ENCODE results near the gene EEF1AKMT1. TPM values are rescaled to one million over a fixed set of nuclear protein-coding genes. Genes with fewer than 3 reads are reported as not detected.
"Not testable (repeated sequence)": the region's sequence is repeated elsewhere in the genome, so short reads cannot be mapped to it uniquely, and the experiment has no call there.

The EEF1AKMT1 gene
- total RNA-seq, 1 donor from 2014 or later = 12.2 TPM

GRCh38 chr13:20699715-20700114 lies 74.0 kb downstream of the EEF1AKMT1 start:
- no peak overlapping the region for H3K4me3 Mint-ChIP-seq (ENCODE audit: low read depth)
- intact Hi-C loops (cut with micrococcal nuclease) = loop anchor here (5.0 to 10.0 kb wide), 2 partner anchors 175 to 507 kb away; partner anchors contain the start of genes CRYL1 and GJB2
- peaks cover 5% of the 10 kb centered on the region for H3K4me1 Mint-ChIP-seq (ENCODE audit: low read depth)
- H3K9me3 Mint-ChIP-seq = no peaks in the 10 kb centered on the region
- peaks cover 47% of the 10 kb centered on the region for H3K27me3 Mint-ChIP-seq (ENCODE audit: low read depth)
- DNase-seq (ENCODE audit: low spot score) = no peak
- no peaks in the 10 kb centered on the region for H3K36me3 Mint-ChIP-seq (ENCODE audit: low read depth)
- no peak overlapping the region for H3K27ac Mint-ChIP-seq

- H3K9me3 Mint-ChIP-seq = no peaks in the 10 kb centered on the region
- intact Hi-C loops (cut with micrococcal nuclease) = no loop called here
- no peak for DNase-seq (ENCODE audit: low spot score)
- no peaks in the 10 kb centered on the region for H3K4me1 Mint-ChIP-seq (ENCODE audit: low read depth)
- H3K27ac Mint-ChIP-seq = no peak overlapping the region
- H3K4me3 Mint-ChIP-seq (ENCODE audit: low read depth) = no peak overlapping the region
- H3K27me3 Mint-ChIP-seq (ENCODE audit: low read depth) = peaks cover 30% of the 10 kb centered on the region
- no peaks in the 10 kb centered on the region for H3K36me3 Mint-ChIP-seq (ENCODE audit: low read depth)
Observed at GRCh38 chr13:20696073-20696472, 77.7 kb downstream of the EEF1AKMT1 start.

- intact Hi-C loops (cut with micrococcal nuclease) = no loop called here
- no peaks in the 10 kb centered on the region for H3K4me1 Mint-ChIP-seq (ENCODE audit: low read depth)
- no peaks in the 10 kb centered on the region for H3K9me3 Mint-ChIP-seq
- H3K27me3 Mint-ChIP-seq (ENCODE audit: low read depth) = peaks cover 10% of the 10 kb centered on the region
- no peaks in the 10 kb centered on the region for H3K36me3 Mint-ChIP-seq (ENCODE audit: low read depth)
- no peak for DNase-seq (ENCODE audit: low spot score)
- H3K27ac Mint-ChIP-seq = no peak overlapping the region
- no peak overlapping the region for H3K4me3 Mint-ChIP-seq (ENCODE audit: low read depth)
Observed at GRCh38 chr13:20691616-20692015, 82.1 kb downstream of the EEF1AKMT1 start.

- H3K36me3 Mint-ChIP-seq (ENCODE audit: low read depth) = no peaks in the 10 kb centered on the region
- H3K27ac Mint-ChIP-seq = no peak overlapping the region
- H3K4me1 Mint-ChIP-seq (ENCODE audit: low read depth) = no peaks in the 10 kb centered on the region
- H3K27me3 Mint-ChIP-seq (ENCODE audit: low read depth) = no peaks in the 10 kb centered on the region
- intact Hi-C loops (cut with micrococcal nuclease) = no loop called here
- no peak for DNase-seq (ENCODE audit: low spot score)
- no peaks in the 10 kb centered on the region for H3K9me3 Mint-ChIP-seq
- H3K4me3 Mint-ChIP-seq (ENCODE audit: low read depth) = no peak overlapping the region
Observed at GRCh38 chr13:20689291-20689690, 84.5 kb downstream of the EEF1AKMT1 start.

- H3K4me1 Mint-ChIP-seq (ENCODE audit: low read depth) = no peaks in the 10 kb centered on the region
- H3K4me3 Mint-ChIP-seq (ENCODE audit: low read depth) = no peak overlapping the region
- no peaks in the 10 kb centered on the region for H3K36me3 Mint-ChIP-seq (ENCODE audit: low read depth)
- DNase-seq (ENCODE audit: low spot score) = no peak
- H3K9me3 Mint-ChIP-seq = no peaks in the 10 kb centered on the region
- intact Hi-C loops (cut with micrococcal nuclease) = no loop called here
- no peaks in the 10 kb centered on the region for H3K27me3 Mint-ChIP-seq (ENCODE audit: low read depth)
- no peak overlapping the region for H3K27ac Mint-ChIP-seq
Observed at GRCh38 chr13:20686863-20687579, 86.7 kb downstream of the EEF1AKMT1 start.

- no peaks in the 10 kb centered on the region for H3K36me3 Mint-ChIP-seq (ENCODE audit: low read depth)
- H3K9me3 Mint-ChIP-seq = no peaks in the 10 kb centered on the region
- intact Hi-C loops (cut with micrococcal nuclease) = no loop called here
- no peak overlapping the region for H3K27ac Mint-ChIP-seq
- H3K4me1 Mint-ChIP-seq (ENCODE audit: low read depth) = no peaks in the 10 kb centered on the region
- no peak overlapping the region for H3K4me3 Mint-ChIP-seq (ENCODE audit: low read depth)
- H3K27me3 Mint-ChIP-seq (ENCODE audit: low read depth) = no peaks in the 10 kb centered on the region
- no peak for DNase-seq (ENCODE audit: low spot score)
Observed at GRCh38 chr13:20686167-20686566, 87.6 kb downstream of the EEF1AKMT1 start.

GRCh38 chr13:20685092-20685491 lies 88.7 kb downstream of the EEF1AKMT1 start:
- no peak for DNase-seq (ENCODE audit: low spot score)
- no peaks in the 10 kb centered on the region for H3K9me3 Mint-ChIP-seq
- no peaks in the 10 kb centered on the region for H3K27me3 Mint-ChIP-seq (ENCODE audit: low read depth)
- no peak overlapping the region for H3K27ac Mint-ChIP-seq
- no peaks in the 10 kb centered on the region for H3K36me3 Mint-ChIP-seq (ENCODE audit: low read depth)
- no peaks in the 10 kb centered on the region for H3K4me1 Mint-ChIP-seq (ENCODE audit: low read depth)
- H3K4me3 Mint-ChIP-seq (ENCODE audit: low read depth) = no peak overlapping the region
- intact Hi-C loops (cut with micrococcal nuclease) = no loop called here

- H3K4me3 Mint-ChIP-seq (ENCODE audit: low read depth) = no peak overlapping the region
- no peaks in the 10 kb centered on the region for H3K4me1 Mint-ChIP-seq (ENCODE audit: low read depth)
- H3K36me3 Mint-ChIP-seq (ENCODE audit: low read depth) = no peaks in the 10 kb centered on the region
- DNase-seq (ENCODE audit: low spot score) = no peak
- no peaks in the 10 kb centered on the region for H3K9me3 Mint-ChIP-seq
- H3K27me3 Mint-ChIP-seq (ENCODE audit: low read depth) = no peaks in the 10 kb centered on the region
- H3K27ac Mint-ChIP-seq = no peak overlapping the region
- intact Hi-C loops (cut with micrococcal nuclease) = no loop called here
Observed at GRCh38 chr13:20684546-20684945, 89.2 kb downstream of the EEF1AKMT1 start.

- no peak overlapping the region for H3K4me3 Mint-ChIP-seq (ENCODE audit: low read depth)
- intact Hi-C loops (cut with micrococcal nuclease) = no loop called here
- no peaks in the 10 kb centered on the region for H3K27me3 Mint-ChIP-seq (ENCODE audit: low read depth)
- H3K27ac Mint-ChIP-seq = no peak overlapping the region
- H3K9me3 Mint-ChIP-seq = no peaks in the 10 kb centered on the region
- no peak for DNase-seq (ENCODE audit: low spot score)
- no peaks in the 10 kb centered on the region for H3K36me3 Mint-ChIP-seq (ENCODE audit: low read depth)
- no peaks in the 10 kb centered on the region for H3K4me1 Mint-ChIP-seq (ENCODE audit: low read depth)
Observed at GRCh38 chr13:20684041-20684440, 89.7 kb downstream of the EEF1AKMT1 start.

- no peak for DNase-seq (ENCODE audit: low spot score)
- intact Hi-C loops (cut with micrococcal nuclease) = no loop called here
- Mint-ChIP-seq H3K27me3 (ENCODE audit: low read depth) (no peaks in the 10 kb centered on the region), H3K9me3 (no peaks in the 10 kb centered on the region), H3K4me1 (ENCODE audit: low read depth) (no peaks in the 10 kb centered on the region), H3K4me3 (ENCODE audit: low read depth) (no peak overlapping the region), H3K27ac (no peak overlapping the region), H3K36me3 (ENCODE audit: low read depth) (no peaks in the 10 kb centered on the region)
Observed at GRCh38 chr13:20682061-20682460, 91.7 kb downstream of the EEF1AKMT1 start.

GRCh38 chr13:20681481-20681880 lies 92.3 kb downstream of the EEF1AKMT1 start:
- H3K9me3 Mint-ChIP-seq; H3K4me3 Mint-ChIP-seq (ENCODE audit: low read depth); H3K4me1 Mint-ChIP-seq (ENCODE audit: low read depth); DNase-seq (ENCODE audit: low spot score); H3K36me3 Mint-ChIP-seq (ENCODE audit: low read depth); H3K27me3 Mint-ChIP-seq (ENCODE audit: low read depth); intact Hi-C loops (cut with micrococcal nuclease); H3K27ac Mint-ChIP-seq: not testable (repeated sequence)

GRCh38 chr13:20680416-20681080 lies 93.2 kb downstream of the EEF1AKMT1 start:
- DNase-seq (ENCODE audit: low spot score) = no peak
- H3K4me1 Mint-ChIP-seq (ENCODE audit: low read depth) = no peaks in the 10 kb centered on the region
- H3K36me3 Mint-ChIP-seq (ENCODE audit: low read depth) = no peaks in the 10 kb centered on the region
- H3K4me3 Mint-ChIP-seq (ENCODE audit: low read depth) = no peak overlapping the region
- no peaks in the 10 kb centered on the region for H3K9me3 Mint-ChIP-seq
- H3K27me3 Mint-ChIP-seq (ENCODE audit: low read depth) = no peaks in the 10 kb centered on the region
- no peak overlapping the region for H3K27ac Mint-ChIP-seq
- intact Hi-C loops (cut with micrococcal nuclease) = no loop called here

- Mint-ChIP-seq H3K27ac (no peak overlapping the region), H3K9me3 (no peaks in the 10 kb centered on the region), H3K4me3 (ENCODE audit: low read depth) (no peak overlapping the region), H3K4me1 (ENCODE audit: low read depth) (no peaks in the 10 kb centered on the region), H3K36me3 (ENCODE audit: low read depth) (no peaks in the 10 kb centered on the region), H3K27me3 (ENCODE audit: low read depth) (no peaks in the 10 kb centered on the region)
- intact Hi-C loops (cut with micrococcal nuclease) = no loop called here
- no peak for DNase-seq (ENCODE audit: low spot score)
Observed at GRCh38 chr13:20679879-20680278, 93.9 kb downstream of the EEF1AKMT1 start.
